COLO668 (cell line): ENCODE results near the gene CD81.

Experiments
- DNase-seq: peaks from one replicate; lab custom pipeline; 2025; ENCODE audit not compliant: unreplicated experiment; lab: John Stamatoyannopoulos, UW

The CD81 gene

GRCh38 chr11:2402890-2403645 lies 26.0 kb downstream of the CD81 start:
- DNase-seq: no peak

- no peak for DNase-seq
These were observed 27.7 kb downstream of the CD81 start for GRCh38 chr11:2404735-2405196.

- no peak for DNase-seq
These were observed 29.3 kb downstream of the CD81 start for GRCh38 chr11:2406451-2406850.

- DNase-seq: no peak
These were observed 29.8 kb downstream of the CD81 start for GRCh38 chr11:2406878-2407410.

DNA sequence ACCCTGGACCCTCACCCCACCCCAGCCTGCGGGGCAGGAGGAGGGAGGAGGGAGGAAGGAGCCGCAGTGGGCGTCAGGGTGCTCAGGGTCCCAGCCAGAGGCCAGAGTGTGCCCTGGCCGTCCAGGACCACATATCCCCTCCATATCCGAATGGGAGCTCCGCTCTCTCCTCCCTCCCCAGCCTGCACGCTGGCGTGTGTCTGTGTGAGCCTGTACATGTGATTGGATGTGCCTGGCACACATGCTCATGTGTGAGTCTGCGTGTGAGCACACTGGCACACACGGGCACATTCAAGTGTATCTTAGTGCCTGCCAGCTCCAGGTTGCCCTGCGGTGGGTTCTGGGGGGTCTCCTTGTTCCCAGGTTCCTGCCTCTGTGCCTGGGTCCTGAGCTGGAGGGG lies 31.6 kb downstream of the CD81 start:
- no peak for DNase-seq

GRCh38 chr11:2409126-2409525 lies 32.0 kb downstream of the CD81 start:
- no peak for DNase-seq

DNA sequence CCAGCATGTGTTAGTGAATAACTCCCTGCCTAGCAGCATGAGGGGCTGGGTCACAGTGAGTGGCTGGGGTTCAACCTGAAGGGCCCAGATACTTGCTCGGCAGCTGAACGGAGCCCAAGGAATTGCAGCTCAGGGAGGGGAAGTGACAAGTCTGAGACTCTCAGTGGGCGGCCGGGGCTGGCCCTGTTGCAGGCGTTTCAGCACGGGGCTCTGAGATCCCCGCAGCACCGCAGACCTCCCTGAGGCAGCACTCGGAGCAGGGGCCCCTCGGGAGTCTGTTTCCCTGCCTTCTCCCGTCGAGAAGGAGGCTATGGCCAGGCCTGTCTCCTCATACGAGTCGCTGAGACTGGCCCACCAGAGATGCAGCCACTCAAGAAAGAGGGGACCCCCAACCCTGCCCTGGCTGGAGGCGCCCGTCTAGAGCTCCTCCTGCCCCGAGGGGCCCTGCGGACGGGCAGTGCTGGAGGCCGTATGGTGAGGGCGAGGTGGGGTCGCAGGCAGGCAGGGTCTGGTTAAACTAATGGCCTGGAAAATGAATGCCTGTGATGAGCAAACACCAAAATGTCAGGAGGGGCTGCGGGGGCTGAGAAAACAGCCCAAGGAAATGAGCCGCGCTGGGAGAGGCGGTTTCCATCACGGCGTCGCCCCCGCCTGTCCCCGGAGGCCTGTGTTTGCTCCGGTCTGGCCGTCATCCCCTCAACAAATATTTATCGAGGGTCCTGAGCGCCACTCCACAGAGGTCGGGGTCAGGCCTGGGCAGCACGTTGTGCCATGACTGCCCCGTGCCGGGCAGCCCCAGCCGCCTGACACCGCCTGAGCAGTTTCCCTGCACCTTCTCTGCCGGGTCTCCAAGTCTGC lies 32.7 kb downstream of the CD81 start:
- DNase-seq: no peak

- no peak for DNase-seq
These were observed 33.5 kb downstream of the CD81 start for GRCh38 chr11:2410616-2411015.

- DNase-seq: no peak
These were observed 34.6 kb downstream of the CD81 start for GRCh38 chr11:2411446-2412305.

DNA sequence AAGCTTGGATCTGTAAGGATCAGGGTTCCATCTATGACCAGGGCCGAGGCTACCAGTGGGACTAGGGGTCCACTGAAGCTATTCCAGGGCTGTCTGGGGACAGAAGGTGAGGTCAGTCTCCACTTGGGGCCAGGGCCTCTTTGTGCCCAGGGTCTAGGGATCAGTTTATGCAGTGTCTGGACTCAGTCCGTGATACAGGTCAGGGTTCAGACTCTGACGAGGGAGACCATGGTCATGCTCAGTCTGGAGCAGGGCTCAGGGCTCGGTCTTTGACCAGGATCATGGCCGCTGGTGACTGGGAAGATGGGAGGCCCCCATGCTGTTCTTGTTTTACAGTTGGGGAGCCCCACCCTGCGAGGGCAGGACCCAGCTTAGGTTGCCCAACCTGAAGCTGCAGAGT lies 35.2 kb downstream of the CD81 start:
- no peak for DNase-seq

- DNase-seq: no peak
These were observed 36.9 kb downstream of the CD81 start for GRCh38 chr11:2413742-2414579.

DNA sequence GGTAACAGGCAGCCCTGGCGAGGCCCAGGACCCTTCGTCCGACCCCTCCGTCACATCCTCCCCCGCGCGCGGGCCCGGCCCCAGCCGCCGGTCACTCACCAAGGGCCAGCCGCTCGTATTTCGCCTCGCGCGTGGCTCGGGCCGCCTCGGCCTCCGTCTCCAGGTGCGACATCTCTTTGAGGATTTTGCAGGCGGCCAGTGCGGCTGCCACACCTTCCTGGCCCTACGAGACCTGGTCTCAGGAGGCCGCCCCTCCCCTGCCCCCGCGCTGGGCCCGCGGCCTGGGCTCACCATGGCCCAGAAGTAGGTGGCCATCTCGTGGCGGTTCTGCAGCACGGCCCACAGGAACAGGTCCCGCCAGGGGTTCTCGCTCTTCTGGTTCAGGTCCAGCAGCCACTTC lies 37.5 kb downstream of the CD81 start:
- DNase-seq: no peak

DNA sequence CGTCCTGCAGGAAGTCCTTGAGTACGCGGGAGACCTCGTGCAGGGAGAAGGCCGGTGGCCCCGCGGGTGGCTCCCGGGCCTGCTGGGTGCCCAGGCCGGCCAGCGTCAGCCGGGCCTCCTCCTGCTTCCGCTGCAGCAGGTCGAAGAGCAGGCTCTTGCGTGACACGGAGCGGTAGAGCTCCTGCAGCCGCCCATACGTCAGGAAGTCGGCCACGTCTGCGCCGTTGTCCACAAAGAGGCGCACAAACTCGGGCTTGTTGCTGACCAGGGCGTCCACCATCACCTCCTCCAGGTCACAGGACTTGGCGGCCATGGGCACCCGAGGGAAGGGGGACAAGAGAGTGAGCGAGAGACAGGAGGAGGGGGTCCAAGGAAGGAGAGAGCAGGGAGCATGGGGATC lies 38.1 kb downstream of the CD81 start:
- DNase-seq: no peak

GRCh38 chr11:2415601-2416380 lies 38.7 kb downstream of the CD81 start:
- DNase-seq: no peak

DNA sequence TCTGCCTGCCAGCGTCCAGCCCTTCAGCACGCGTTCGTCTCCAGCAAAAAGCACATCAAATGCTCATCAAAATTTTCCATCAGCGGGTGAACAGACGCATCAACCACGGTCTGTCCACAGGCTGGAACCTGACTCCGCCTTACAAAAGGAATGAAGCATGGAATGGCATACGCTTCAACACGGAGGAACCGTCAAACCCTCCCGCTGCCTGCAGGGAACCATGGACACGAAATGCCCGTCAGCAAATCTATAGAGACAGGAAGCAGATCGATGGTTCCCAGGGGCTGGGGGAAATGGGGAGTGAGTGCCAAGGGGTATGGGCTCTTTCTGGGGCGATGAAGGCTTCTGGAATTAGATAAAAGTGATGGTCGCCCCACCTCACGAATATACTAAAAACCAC lies 39.7 kb downstream of the CD81 start:
- no peak for DNase-seq

DNA sequence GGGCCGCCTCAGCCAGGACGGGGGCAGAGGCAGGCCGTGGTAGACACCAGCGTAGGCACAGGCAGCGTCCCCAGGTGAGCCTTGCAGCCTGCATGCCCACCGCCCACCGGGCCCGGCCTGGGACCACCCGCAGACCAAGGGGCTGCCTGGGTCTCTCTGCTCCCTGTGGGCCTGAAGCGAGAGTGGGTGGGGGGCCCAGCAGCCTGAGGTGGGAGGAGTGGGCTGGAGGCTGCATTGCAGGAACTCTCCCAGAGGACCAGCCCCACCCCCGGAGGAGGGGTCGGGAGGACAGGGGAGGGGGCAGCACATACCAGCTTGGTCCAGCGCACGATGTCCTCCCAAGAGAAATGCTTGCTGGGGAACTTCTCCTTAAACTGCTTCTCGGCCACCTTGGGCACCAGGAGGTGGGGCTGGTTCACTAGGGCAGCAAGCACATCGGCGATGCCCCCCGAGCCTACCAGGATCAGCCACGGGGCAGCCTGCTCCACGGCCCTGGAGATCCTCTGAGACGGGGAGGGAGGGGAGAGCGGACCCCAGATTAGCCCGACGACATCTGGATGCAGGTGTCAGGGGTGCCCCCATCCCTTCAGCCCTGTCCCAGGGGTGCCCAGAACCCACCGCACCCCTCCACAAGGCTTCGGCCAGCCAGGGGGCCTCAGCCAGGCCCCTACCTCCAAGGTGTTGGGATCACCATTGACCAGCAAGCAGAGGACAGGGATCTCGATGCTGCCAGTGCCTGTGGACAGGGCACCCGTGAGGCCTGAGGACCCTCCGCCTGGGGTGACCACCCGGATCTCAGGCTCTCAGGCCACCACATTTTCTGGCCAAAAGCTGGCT lies 41.0 kb downstream of the CD81 start:
- DNase-seq: no peak

DNA sequence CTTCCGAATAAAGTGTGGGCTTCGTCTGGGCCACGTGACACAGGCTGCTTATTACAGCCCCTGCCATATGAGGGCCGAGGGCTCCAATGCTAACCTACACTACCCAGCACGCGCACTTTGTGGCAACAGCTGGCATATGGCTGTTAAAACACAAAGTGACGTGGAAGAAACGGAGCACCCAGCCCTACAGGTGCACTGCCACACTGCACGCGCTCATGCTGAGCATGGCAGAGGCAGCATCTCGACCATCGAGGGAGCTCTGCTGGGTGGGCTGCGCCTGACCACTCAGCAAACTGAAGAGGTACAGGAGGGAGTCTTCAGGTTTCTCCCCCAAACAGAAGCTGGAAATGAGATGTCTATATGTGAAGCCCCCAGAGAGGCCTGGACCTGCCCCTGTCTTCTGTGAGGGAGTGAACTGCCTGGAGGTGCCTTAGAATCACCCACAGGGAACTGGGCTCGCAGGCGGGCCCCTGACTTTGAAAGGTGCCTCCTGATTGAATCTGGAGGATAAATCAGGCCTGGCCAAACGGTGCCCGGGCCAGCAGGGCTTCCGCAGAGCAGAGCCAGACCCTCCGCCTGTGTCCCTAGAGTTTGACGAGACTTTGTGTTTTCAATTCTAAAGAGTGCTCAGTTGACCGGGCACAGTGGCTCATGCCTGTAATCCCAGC lies 41.7 kb downstream of the CD81 start:
- DNase-seq: no peak
